H9 (cell line): ENCODE measurements around the gene OSBP2. TPM values are rescaled to one million over a fixed set of nuclear protein-coding genes. Genes with fewer than 3 reads are reported as not detected.
A peak's percentile ranks its signal among the peaks of the same experiment; 100 is the strongest.

ENCODE experiments used
- DNase-seq: peaks from one replicate; pipeline ENCODE4 v3.0.0-alpha.2; 2017
- H2AFZ ChIP-seq: one replicate; pipeline ENCODE4 v1.6.1; 2013; ENCODE audit warnings: mild to moderate bottlenecking, low read length, control low read depth, moderate library complexity
- H2AK5ac ChIP-seq: 2 replicates; pipeline ENCODE4 v1.6.1; 2013; ENCODE audit warnings: low read length, control low read depth, mixed read lengths; ENCODE audit not compliant: insufficient read length
- H2BK120ac ChIP-seq: one replicate; pipeline ENCODE4 v1.6.1; 2013; ENCODE audit warnings: low read depth, mild to moderate bottlenecking, low read length, control low read depth, inconsistent platforms; ENCODE audit not compliant: poor library complexity, severe bottlenecking
- H2BK12ac ChIP-seq: 2 replicates; pipeline ENCODE4 v1.6.1; 2013; ENCODE audit warnings: low read length, control low read depth, mixed read lengths, low read depth; ENCODE audit not compliant: insufficient read length
- H2BK15ac ChIP-seq: 2 replicates; pipeline ENCODE4 v1.6.1; 2013; ENCODE audit warnings: low read depth, low read length, control low read depth
- H2BK20ac ChIP-seq: one replicate; pipeline ENCODE4 v1.6.1; 2013; ENCODE audit warnings: low read depth, mild to moderate bottlenecking, low read length, control low read depth, inconsistent platforms; ENCODE audit not compliant: poor library complexity, severe bottlenecking
- H2BK5ac ChIP-seq: 2 replicates; pipeline ENCODE4 v1.6.1; 2013; ENCODE audit warnings: low read length, control low read depth, mixed read lengths; ENCODE audit not compliant: insufficient read length
- H3K14ac ChIP-seq: 2 replicates; pipeline ENCODE4 v1.6.1; 2013; ENCODE audit warnings: low read length, control low read depth; ENCODE audit not compliant: insufficient read depth
- H3K18ac ChIP-seq: 2 replicates; pipeline ENCODE4 v1.6.1; 2013; ENCODE audit warnings: low read depth, mild to moderate bottlenecking, mixed read lengths, low read length, control low read depth; ENCODE audit not compliant: insufficient read length
- H3K23ac ChIP-seq: 2 replicates; pipeline ENCODE4 v1.6.1; 2013; ENCODE audit warnings: low read length, control low read depth, mixed read lengths, low read depth; ENCODE audit not compliant: insufficient read length
- H3K23me2 ChIP-seq: 2 replicates; pipeline ENCODE4 v1.6.1; 2013; ENCODE audit warnings: low read depth, mild to moderate bottlenecking, mixed read lengths, low read length, control low read depth; ENCODE audit not compliant: insufficient read length, poor library complexity, severe bottlenecking
- H3K27ac ChIP-seq: 2 replicates; pipeline ENCODE4 v1.5.1; 2013; ENCODE audit warnings: low read length, control low read depth, mixed read lengths, low read depth; ENCODE audit not compliant: insufficient read length
- H3K27me3 ChIP-seq: 2 replicates; pipeline ENCODE4 v1.6.1; 2013; ENCODE audit warnings: low read length, control low read depth, inconsistent platforms; ENCODE audit not compliant: insufficient read depth
- H3K4ac ChIP-seq: 2 replicates; pipeline ENCODE4 v1.6.1; 2013; ENCODE audit warnings: low read depth, mild to moderate bottlenecking, control low read depth, inconsistent platforms, low read length, moderate library complexity
- H3K4me1 ChIP-seq: 2 replicates; pipeline ENCODE4 v1.6.1; 2013; ENCODE audit warnings: low read length, control low read depth, inconsistent platforms; ENCODE audit not compliant: insufficient read depth
- H3K4me2 ChIP-seq: 2 replicates; pipeline ENCODE4 v1.6.1; 2013; ENCODE audit warnings: low read length, control low read depth, mixed read lengths; ENCODE audit not compliant: insufficient read length, insufficient read depth
- H3K56ac ChIP-seq: 2 replicates; pipeline ENCODE4 v1.6.1; 2013; ENCODE audit warnings: low read depth, mild to moderate bottlenecking, mixed read lengths, low read length, control low read depth; ENCODE audit not compliant: insufficient read length
- H3K79me1 ChIP-seq: 2 replicates; pipeline ENCODE4 v1.6.1; 2013; ENCODE audit warnings: low read depth, mild to moderate bottlenecking, moderate library complexity, low read length, control low read depth, inconsistent platforms; ENCODE audit not compliant: insufficient read depth, poor library complexity, severe bottlenecking
- H3K79me2 ChIP-seq: 2 replicates; pipeline ENCODE4 v1.6.1; 2013; ENCODE audit warnings: low read length, control low read depth, inconsistent platforms; ENCODE audit not compliant: insufficient read depth
- H3K9ac ChIP-seq: 2 replicates; pipeline ENCODE4 v1.6.1; 2013; ENCODE audit warnings: low read length, control low read depth, mixed read lengths; ENCODE audit not compliant: insufficient read length; ENCODE audit errors: extremely low read depth
- H3K9me3 ChIP-seq: one replicate; pipeline ENCODE4 v1.6.1; 2013; ENCODE audit warnings: low read depth, low read length, inconsistent platforms; ENCODE audit not compliant: control insufficient read depth
- H3T11ph ChIP-seq: one replicate; pipeline ENCODE4 v1.6.1; 2013; ENCODE audit warnings: mild to moderate bottlenecking, low read length, control low read depth, inconsistent platforms
- H4K20me1 ChIP-seq: one replicate; pipeline ENCODE4 v1.6.1; 2013; ENCODE audit not compliant: control insufficient read depth, insufficient read length, insufficient read depth
- H4K5ac ChIP-seq: 2 replicates; pipeline ENCODE4 v1.6.1; 2013; ENCODE audit warnings: low read depth, mild to moderate bottlenecking, mixed read lengths, low read length, control low read depth; ENCODE audit not compliant: insufficient read length
- H4K8ac ChIP-seq: replicated peaks from 2 replicates; pipeline ENCODE4 v1.6.1; 2013; ENCODE audit warnings: low read length, control low read depth, mixed read lengths, low read depth; ENCODE audit not compliant: insufficient read length
- H4K91ac ChIP-seq: 2 replicates; pipeline ENCODE4 v1.6.1; 2013; ENCODE audit warnings: low read depth, mild to moderate bottlenecking, moderate library complexity, mixed read lengths, low read length, control low read depth; ENCODE audit not compliant: insufficient read length
- H3K27ac Mint-ChIP-seq, 3 experiments: 2 replicates in 2 of 3; 3 replicates in 1 of 3; pipeline ENCODE4 v1.8.0; 2020 to 2021; ENCODE audit warnings: mixed read lengths in 3 of 3, mild to moderate bottlenecking in 1 of 3, moderate library complexity in 1 of 3
- H3K27me3 Mint-ChIP-seq: 2 replicates; pipeline ENCODE4 v1.8.0; 2021; ENCODE audit warnings: low read depth, mild to moderate bottlenecking, moderate library complexity, mixed read lengths
- H3K36me3 Mint-ChIP-seq, 3 experiments: 2 replicates in 2 of 3; 3 replicates in 1 of 3; pipeline ENCODE4 v1.8.0; 2020 to 2021; ENCODE audit warnings: low read depth in 3 of 3, mixed read lengths in 3 of 3; ENCODE audit not compliant: insufficient read depth in 1 of 3
- H3K4me1 Mint-ChIP-seq, 2 experiments: 2 replicates each; pipeline ENCODE4 v1.8.0; 2020; ENCODE audit warnings: mixed read lengths in 2 of 2
- H3K4me3 Mint-ChIP-seq, 2 experiments: 2 replicates in 1 of 2; 3 replicates in 1 of 2; pipeline ENCODE4 v1.8.0; 2020 to 2021; ENCODE audit warnings: mild to moderate bottlenecking in 2 of 2, mixed read lengths in 2 of 2, moderate library complexity in 1 of 2
- H3K9me3 Mint-ChIP-seq, 2 experiments: 2 replicates in 1 of 2; 3 replicates in 1 of 2; pipeline ENCODE4 v1.8.0; 2020; ENCODE audit warnings: mild to moderate bottlenecking in 2 of 2, mixed read lengths in 2 of 2, moderate library complexity in 1 of 2
- CTCF ChIP-seq: fragments of 200-600 bp; sonication (generic); conservative IDR thresholded peaks from 3 replicates; pipeline ENCODE4 v1.8.0; 2021; ENCODE audit warnings: antibody characterized with exemption, mild to moderate bottlenecking
- WGBS: extraction: QIAGEN DNeasy Blood & Tissue Kit; methylation state at CpG from one replicate; pipeline ENCODE4 v1.1.7; 2013; ENCODE audit warnings: missing lambda C conversion rate, low lambda C conversion rate, mixed read lengths; ENCODE audit not compliant: insufficient read length; ENCODE audit errors: extremely low coverage; 5-methylcytosine and 5-hydroxymethylcytosine counted together
- total RNA-seq: library from RNA; stranded (reverse); gene quantifications from 2 replicates; pipeline ENCODE4 v1.2.1, GENCODE V29; 2021

The OSBP2 gene
- total RNA-seq, 1 experiment from 2014 or later: 3.4 TPM

- H3K56ac ChIP-seq: no peak overlapping the region
- no peak overlapping the region for H3K9ac ChIP-seq
- H2BK5ac ChIP-seq: no peak overlapping the region
- no peaks in the 10 kb centered on the region for H3K27me3 ChIP-seq
- no peak overlapping the region for H4K8ac ChIP-seq
- Mint-ChIP-seq H3K4me3 (no peak overlapping the region), H3K36me3 (no peaks in the 10 kb centered on the region), H3K4me1 (peaks cover 10 to 11% of the 10 kb centered on the region in 2 experiments; a peak in 3 of 4 replicates), H3K9me3 (no peaks in the 10 kb centered on the region), H3K27ac (peak overlapping the region in 1 of 3 experiments; percentile 78; a peak in 1 of 7 replicates), H3K27me3 (no peaks in the 10 kb centered on the region)
- no peak for DNase-seq
- H3K4ac ChIP-seq: no peak overlapping the region
- H3K79me2 ChIP-seq: no peaks in the 10 kb centered on the region
- no peak overlapping the region for H2AK5ac ChIP-seq
- no CpG with 5 or more reads among the region's 3 CpGs for WGBS
- no peak for TF ChIP-seq CTCF
- H3K23ac ChIP-seq: no peak overlapping the region
- H3K9me3 ChIP-seq: no peaks in the 10 kb centered on the region
- H2AFZ ChIP-seq: no peak overlapping the region
- no peak overlapping the region for H3K18ac ChIP-seq
- H3K27ac ChIP-seq: no peak overlapping the region
- no peak overlapping the region for H3K14ac ChIP-seq
- H3K23me2 ChIP-seq: no peaks in the 10 kb centered on the region
- no peaks in the 10 kb centered on the region for H3K79me1 ChIP-seq
- H4K20me1 ChIP-seq: no peaks in the 10 kb centered on the region
- H3K4me2 ChIP-seq: no peak overlapping the region
- no peaks in the 10 kb centered on the region for H3K4me1 ChIP-seq
- H3T11ph ChIP-seq: no peak overlapping the region
- no peak overlapping the region for H2BK20ac ChIP-seq
- no peak overlapping the region for H4K91ac ChIP-seq
- no peak overlapping the region for H2BK12ac ChIP-seq
- no peak overlapping the region for H2BK15ac ChIP-seq
- H4K5ac ChIP-seq: no peak overlapping the region
- H2BK120ac ChIP-seq: no peak overlapping the region
These were observed 82.9 kb downstream of the OSBP2 start for GRCh38 chr22:30777587-30777986.
